ENCODE measurements around the gene DPCD. TPM values are rescaled to one million over a fixed set of nuclear protein-coding genes. Genes with fewer than 3 reads are reported as not detected.

The DPCD gene
- total RNA-seq: 29.4 and 59.6 TPM in 2 replicates

GRCh38 chr10:101587725-101588653, at the start of gene DPCD, which contains the start of gene POLL:
Gene DPCD, plus strand, starts transcription at chr10:101588321. Its CDS starts 16 bp downstream, at chr10:101588337.
Gene POLL, minus strand, starts transcription at chr10:101588257. Its CDS starts 897 bp downstream, at chr10:101587360.

Other genes with a start within 250 kb of the DPCD start
- gene BTRC, start 234.2 kb upstream of the DPCD start, total RNA-seq: 7.9 and 10.6 TPM in 2 replicates
- 14.5 and 19.0 TPM in 2 replicates for gene POLL, start 64 bp upstream of the DPCD start, total RNA-seq
- 30.3 and 40.9 TPM in 2 replicates for gene FBXW4, start 106.8 kb downstream of the DPCD start, total RNA-seq
- 0.17 TPM in 1 of 2 replicates, not detected in the other for gene FGF8, start 187.8 kb downstream of the DPCD start, total RNA-seq
- 68.0 and 146 TPM in 2 replicates for gene NPM3, start 195.1 kb downstream of the DPCD start, total RNA-seq
- 142 and 213 TPM in 2 replicates for gene OGA, start 230.1 kb downstream of the DPCD start, total RNA-seq